HEK293T (cell line): ENCODE results near the gene MT1M.

ENCODE experiments used
- CTCF ChIA-PET: fragments of 350-600 bp; formaldehyde crosslinking; extraction: SDS; loops from one replicate; lab custom pipeline; 2021; ENCODE audit warnings: antibody characterized with exemption, inconsistent platforms; lab: Yijun Ruan, JAX
- POLR2A ChIA-PET: fragments of 350-600 bp; formaldehyde crosslinking; extraction: SDS; loops from one replicate; lab custom pipeline; 2020; ENCODE audit warnings: antibody characterized with exemption, inconsistent platforms; lab: Yijun Ruan, JAX
- DNase-seq: peaks from one replicate; pipeline ENCODE4 v3.0.0; 2012; ENCODE audit warnings: mixed read lengths; ENCODE audit errors: extremely low spot score
- ARNT ChIP-seq: fragments of 450-650 bp; IDR thresholded peaks from 2 replicates; pipeline ENCODE4 v1.6.1; 2017; ENCODE audit warnings: mild to moderate bottlenecking
- BHLHE40 ChIP-seq: fragments of 450-650 bp; IDR thresholded peaks from 2 replicates; pipeline ENCODE4 v1.6.1; 2016; ENCODE audit warnings: mild to moderate bottlenecking, moderate library complexity, borderline replicate concordance
- CTBP1 ChIP-seq: fragments of 450-650 bp; IDR thresholded peaks from 2 replicates; pipeline ENCODE4 v1.6.1; 2016; ENCODE audit warnings: borderline replicate concordance
- ELF4 ChIP-seq: fragments of 450-650 bp; IDR thresholded peaks from 2 replicates; pipeline ENCODE4 v1.6.1; 2017; ENCODE audit warnings: antibody characterized with exemption
- FOXA1 ChIP-seq: fragments of 450-650 bp; IDR thresholded peaks from 2 replicates; pipeline ENCODE4 v1.6.1; 2016; ENCODE audit warnings: mild to moderate bottlenecking
- FOXK2 ChIP-seq: fragments of 450-650 bp; IDR thresholded peaks from 2 replicates; pipeline ENCODE4 v1.6.1; 2016; ENCODE audit warnings: mild to moderate bottlenecking
- FOXM1 ChIP-seq: fragments of 450-650 bp; IDR thresholded peaks from 2 replicates; pipeline ENCODE4 v1.6.1; 2017; ENCODE audit warnings: mild to moderate bottlenecking, borderline replicate concordance
- HDGF ChIP-seq: fragments of 450-650 bp; IDR thresholded peaks from 2 replicates; pipeline ENCODE4 v1.6.1; 2017; ENCODE audit warnings: antibody characterized with exemption, borderline replicate concordance
- L3MBTL2 ChIP-seq: fragments of 450-650 bp; conservative IDR thresholded peaks from 2 replicates; pipeline ENCODE4 v1.6.1; 2016; ENCODE audit warnings: mild to moderate bottlenecking
- LEF1 ChIP-seq: fragments of 450-650 bp; IDR thresholded peaks from 2 replicates; pipeline ENCODE4 v1.6.1; 2017; ENCODE audit warnings: mild to moderate bottlenecking, borderline replicate concordance
- NFRKB ChIP-seq: fragments of 450-650 bp; IDR thresholded peaks from 2 replicates; pipeline ENCODE4 v1.6.1; 2016; ENCODE audit warnings: mild to moderate bottlenecking, moderate library complexity
- SP1 ChIP-seq: fragments of 450-650 bp; IDR thresholded peaks from 2 replicates; pipeline ENCODE4 v1.6.1; 2017
- SUZ12 ChIP-seq: fragments of 450-650 bp; IDR thresholded peaks from 2 replicates; pipeline ENCODE4 v1.6.1; 2016; ENCODE audit warnings: mild to moderate bottlenecking
- TARDBP ChIP-seq: fragments of 450-650 bp; IDR thresholded peaks from 2 replicates; pipeline ENCODE4 v1.6.1; 2016
- ZNF384 ChIP-seq: fragments of 450-650 bp; IDR thresholded peaks from 2 replicates; pipeline ENCODE4 v1.6.1; 2016
- TF ChIP-seq, protein P1 (sequence below): fragments of 450-650 bp; IDR thresholded peaks from 2 replicates; pipeline ENCODE4 v1.6.1; 2016

MT1M gene

DNA sequence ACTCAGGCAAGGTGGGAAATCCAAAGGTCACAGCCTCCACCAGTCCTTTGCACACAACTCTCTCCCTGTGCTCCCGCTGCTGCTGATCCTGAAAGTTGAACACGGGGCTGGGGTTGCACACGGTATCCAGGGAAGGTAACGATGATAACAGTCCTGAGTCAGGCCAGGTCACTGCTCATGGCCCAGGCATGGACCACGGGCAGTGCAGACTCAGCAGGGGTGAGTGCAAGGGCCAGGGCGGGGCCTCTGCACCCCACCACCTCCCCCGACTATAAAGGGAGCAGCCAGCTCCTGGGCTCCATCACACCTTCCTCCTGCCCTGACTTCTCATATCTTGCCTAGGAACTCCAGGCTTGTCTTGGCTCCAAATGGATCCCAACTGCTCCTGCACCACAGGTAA is 19.1 kb downstream of the MT1M start, which contains the start of gene MT1B:
Gene MT1B, plus strand, starts transcription at position 301 of the 400 bp plus-strand sequence. Its CDS starts 68 bp downstream, at position 369.
- CTCF ChIA-PET, result no interaction called here
- POLR2A ChIA-PET, result no interaction called here
- no peak for DNase-seq
- TF ChIP-seq NFRKB (no peak), SP1 (no peak), LEF1 (no peak), SUZ12 (no peak)

DNA sequence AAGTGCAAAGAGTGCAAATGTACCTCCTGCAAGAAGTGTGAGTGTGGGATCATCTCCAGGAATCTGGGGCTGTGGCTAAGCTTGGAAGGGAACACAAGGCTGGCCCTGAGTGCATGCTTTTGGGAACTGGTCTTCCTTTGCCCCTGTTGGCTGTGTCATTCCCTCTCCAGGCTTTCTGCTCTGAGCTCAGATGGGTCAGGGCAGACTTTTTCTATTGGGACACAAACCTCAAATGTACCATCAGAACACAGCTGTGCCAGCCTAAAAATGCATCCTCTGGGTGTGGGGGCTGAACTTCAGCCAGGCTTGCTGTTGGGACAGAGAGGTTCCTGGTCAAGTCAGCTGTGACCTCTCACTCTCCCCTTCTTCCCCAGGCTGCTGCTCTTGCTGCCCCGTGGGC is 20.1 kb downstream of the MT1M start:
- TF ChIP-seq SUZ12 (no peak), SP1 (no peak), ELF4 (no peak), ARNT (no peak), FOXA1 (no peak), BHLHE40 (no peak), LEF1 (no peak), TARDBP (no peak), FOXM1 (no peak), L3MBTL2 (no peak), FOXK2 (no peak), CTBP1 (no peak), HDGF (no peak), NFRKB (no peak)
- TF ChIP-seq, protein P1, sequence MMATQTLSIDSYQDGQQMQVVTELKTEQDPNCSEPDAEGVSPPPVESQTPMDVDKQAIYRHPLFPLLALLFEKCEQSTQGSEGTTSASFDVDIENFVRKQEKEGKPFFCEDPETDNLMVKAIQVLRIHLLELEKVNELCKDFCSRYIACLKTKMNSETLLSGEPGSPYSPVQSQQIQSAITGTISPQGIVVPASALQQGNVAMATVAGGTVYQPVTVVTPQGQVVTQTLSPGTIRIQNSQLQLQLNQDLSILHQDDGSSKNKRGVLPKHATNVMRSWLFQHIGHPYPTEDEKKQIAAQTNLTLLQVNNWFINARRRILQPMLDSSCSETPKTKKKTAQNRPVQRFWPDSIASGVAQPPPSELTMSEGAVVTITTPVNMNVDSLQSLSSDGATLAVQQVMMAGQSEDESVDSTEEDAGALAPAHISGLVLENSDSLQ, result no peak
- ChIA-PET CTCF (no interaction called here), POLR2A (no interaction called here)
- no peak for DNase-seq

DNA sequence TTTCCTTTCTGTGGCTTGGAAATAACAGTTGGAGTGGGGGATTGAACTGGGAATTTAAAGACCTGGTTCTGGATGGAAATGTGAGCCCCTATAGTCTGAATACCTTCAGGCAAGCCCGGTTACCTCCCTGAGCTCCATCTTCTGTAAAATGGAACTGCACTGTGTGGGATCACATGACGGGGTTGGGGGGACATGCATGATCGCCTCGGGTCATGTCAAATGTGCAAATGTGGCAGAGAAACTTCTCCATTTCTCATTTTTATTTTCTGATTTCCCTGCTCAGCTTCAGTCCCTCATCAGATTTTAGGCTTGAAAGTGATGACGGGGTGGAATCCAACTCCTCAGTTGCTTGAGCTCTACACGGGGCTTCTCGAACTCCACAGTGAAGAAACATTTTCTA is 20.8 kb downstream of the MT1M start:
- ChIA-PET CTCF (no interaction called here), POLR2A (interaction anchor here (0.6 to 1.1 kb wide), 2 partner anchors 15 to 29 kb away, joined by 3 read pairs; partner anchors contain the start of genes MT1G and MT1X)
- no peak for DNase-seq
- TF ChIP-seq FOXA1 (no peak), ARNT (no peak), NFRKB (no peak), FOXK2 (no peak), SUZ12 (no peak), TARDBP (no peak)

DNA sequence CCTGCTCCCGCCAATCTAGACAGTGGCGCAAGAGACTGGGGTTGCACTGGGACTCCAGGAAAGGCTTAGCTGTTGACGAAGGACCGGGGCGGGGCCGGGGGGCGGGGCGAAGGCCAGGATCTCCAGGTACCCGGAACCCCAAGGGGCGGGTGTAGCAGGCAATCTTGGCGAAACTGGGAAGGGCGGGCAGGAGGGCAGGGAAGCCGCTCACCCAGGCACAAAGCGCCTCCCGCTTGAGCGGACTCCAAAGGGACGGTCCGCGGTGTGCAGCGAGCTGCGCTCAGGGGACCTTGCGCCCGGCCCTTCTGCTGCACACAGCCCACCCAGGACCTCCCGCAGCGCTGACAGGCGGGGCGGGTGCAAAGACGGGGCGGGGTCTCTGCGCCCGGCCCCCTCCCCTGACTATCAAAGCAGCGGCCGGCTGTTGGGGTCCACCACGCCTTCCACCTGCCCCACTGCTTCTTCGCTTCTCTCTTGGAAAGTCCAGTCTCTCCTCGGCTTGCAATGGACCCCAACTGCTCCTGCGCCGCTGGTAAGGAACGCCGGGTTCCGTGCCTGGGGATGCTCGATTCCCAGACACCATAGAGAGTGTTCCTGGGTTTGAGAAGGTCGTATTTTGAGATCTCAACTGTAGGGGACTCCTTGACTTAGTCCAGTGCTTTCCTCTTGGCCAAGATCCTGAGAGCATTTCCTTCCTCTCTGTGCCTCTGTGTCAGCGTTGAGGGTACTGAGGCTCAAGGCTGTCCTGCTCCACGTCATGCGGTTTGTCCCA is 25.3 kb downstream of the MT1M start, which contains the start of gene MT1F:
Gene MT1F, plus strand, starts transcription at position 405 of the 772 bp plus-strand sequence. Its CDS starts 100 bp downstream, at position 505.
- peak; percentile 57 for DNase-seq
- no peak for TF ChIP-seq ZNF384
- TF ChIP-seq CTBP1, result no peak
- TF ChIP-seq TARDBP, result no peak
- TF ChIP-seq LEF1, result no peak
- no peak for TF ChIP-seq ARNT
- POLR2A ChIA-PET, result interaction anchor here (1.3 kb wide), 1 partner anchor 50 kb away, joined by 3 read pairs; the partner anchor contains the start of gene MT2A
- CTCF ChIA-PET, result no interaction called here

DNA sequence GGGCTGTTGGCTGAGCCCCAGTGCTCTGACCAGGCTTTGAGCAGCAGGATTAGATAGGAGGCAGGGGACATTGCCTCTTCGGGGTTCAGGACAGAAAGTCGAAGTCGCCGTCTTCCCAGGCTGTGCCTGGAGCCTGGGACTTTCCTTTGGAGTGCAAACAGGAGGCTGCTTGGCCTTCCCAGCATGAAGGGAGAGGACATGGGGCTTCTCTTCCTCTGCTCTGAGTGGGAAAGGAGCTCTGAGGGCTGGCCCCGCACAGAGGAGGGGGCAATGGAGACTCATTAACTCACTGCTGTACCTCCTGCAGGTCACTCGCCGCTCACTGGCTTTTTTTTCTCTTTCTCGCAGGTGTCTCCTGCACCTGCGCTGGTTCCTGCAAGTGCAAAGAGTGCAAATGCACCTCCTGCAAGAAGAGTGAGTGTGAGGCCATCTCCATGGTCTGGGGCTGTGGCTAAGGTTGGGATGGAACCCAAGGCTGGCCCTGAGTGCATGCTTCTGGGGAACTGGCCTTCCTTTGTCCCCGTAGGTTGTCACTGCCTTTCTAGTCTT is 25.9 kb downstream of the MT1M start:
- DNase-seq, result no peak
- CTCF ChIA-PET, result no interaction called here
- no peak for TF ChIP-seq ZNF384
- TF ChIP-seq FOXA1, result no peak
- no peak for TF ChIP-seq ARNT
- no peak for TF ChIP-seq L3MBTL2
- TF ChIP-seq BHLHE40, result no peak
- TF ChIP-seq TARDBP, result no peak
- TF ChIP-seq, protein P1, result no peak
- TF ChIP-seq LEF1, result no peak
- TF ChIP-seq HDGF, result no peak
- POLR2A ChIA-PET, result interaction anchor here (1.3 kb wide), 1 partner anchor 50 kb away, joined by 3 read pairs; the partner anchor contains the start of gene MT2A

DNA sequence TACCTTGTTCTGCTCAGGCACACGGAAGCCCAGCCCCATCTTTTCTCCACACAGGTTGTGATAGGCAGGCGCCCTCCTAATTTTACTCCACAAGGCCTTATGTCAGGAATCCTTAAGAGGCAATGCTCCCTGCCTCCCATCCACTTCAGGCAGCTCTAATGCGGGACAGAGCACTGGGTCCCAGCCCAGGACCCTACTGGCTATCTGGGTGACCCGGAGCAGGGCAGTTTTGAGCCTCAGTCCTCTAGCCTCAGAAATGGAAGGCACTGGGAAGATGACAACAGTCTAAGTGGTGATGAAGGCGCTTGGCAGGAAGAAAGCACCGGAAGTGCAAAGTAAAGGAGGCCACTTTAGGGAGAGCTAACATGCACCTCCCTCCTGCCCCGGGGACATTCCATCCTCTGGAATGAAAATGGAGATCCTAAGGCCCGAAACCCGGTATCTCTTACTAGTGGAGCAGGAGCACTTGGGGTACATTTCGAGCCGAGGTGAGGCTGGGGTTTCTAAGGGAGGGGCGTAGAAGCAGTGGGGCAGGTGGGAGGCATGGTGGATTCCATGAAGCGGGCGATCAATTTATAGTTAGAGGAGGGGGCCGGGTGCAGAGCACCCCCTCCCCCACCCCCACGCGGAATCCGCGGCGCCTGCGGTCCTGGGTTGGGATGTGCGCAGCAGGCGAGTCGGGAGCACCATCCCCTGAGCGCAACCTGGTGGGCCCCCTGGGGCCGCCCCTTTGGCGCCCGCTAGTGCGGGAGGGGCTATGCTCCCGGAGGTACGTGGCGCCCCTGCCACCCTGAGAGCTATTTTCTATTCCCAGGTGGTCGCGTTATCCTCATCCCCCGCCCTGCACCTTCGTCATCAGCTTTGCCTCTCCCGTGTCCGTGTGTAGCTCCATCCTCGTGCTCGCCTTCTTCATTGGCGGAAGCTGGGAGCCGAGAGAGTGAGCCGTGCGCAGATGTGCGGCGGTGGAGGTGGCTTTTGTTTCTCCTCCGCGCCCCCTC is 30.2 kb downstream of the MT1M start:
- CTCF ChIA-PET, result no interaction called here
- TF ChIP-seq SP1, result no peak
- TF ChIP-seq LEF1, result no peak
- TF ChIP-seq BHLHE40, result no peak
- no peak for TF ChIP-seq ARNT
- no peak for TF ChIP-seq ELF4
- no peak for TF ChIP-seq ZNF384
- TF ChIP-seq FOXA1, result no peak
- TF ChIP-seq, protein P1, result no peak
- no peak for TF ChIP-seq FOXK2
- no peak for TF ChIP-seq CTBP1
- no peak for TF ChIP-seq NFRKB
- TF ChIP-seq SUZ12, result no peak
- TF ChIP-seq HDGF, result no peak
- no peak for TF ChIP-seq TARDBP
- no peak for TF ChIP-seq FOXM1
- no peak for TF ChIP-seq L3MBTL2
- POLR2A ChIA-PET, result no interaction called here
- no peak for DNase-seq
